GM12892 (cell line): ENCODE data around the gene ADAM11.

Experiments
- DNase-seq: peaks from one replicate; pipeline ENCODE4 v3.0.0; 2011; ENCODE audit not compliant: insufficient read length
- FAIRE-seq: peaks from 2 replicates; lab custom pipeline; 2011; peaks lifted over from hg19 to GRCh38; lab: Jason Lieb, UNC
- POLR2A ChIP-seq: IDR thresholded peaks from 2 replicates; pipeline ENCODE4 v1.6.1; 2011; ENCODE audit warnings: low read depth, low read length, control low read depth
- POLR2AphosphoS5 ChIP-seq: IDR thresholded peaks from 2 replicates; pipeline ENCODE4 v1.6.1; 2011; ENCODE audit warnings: low read depth, low read length, control low read depth
- TAF1 ChIP-seq: IDR thresholded peaks from 2 replicates; pipeline ENCODE4 v1.6.1; 2011; ENCODE audit warnings: low read depth, mild to moderate bottlenecking, control low read depth, low read length, borderline replicate concordance

ADAM11 gene

DNA sequence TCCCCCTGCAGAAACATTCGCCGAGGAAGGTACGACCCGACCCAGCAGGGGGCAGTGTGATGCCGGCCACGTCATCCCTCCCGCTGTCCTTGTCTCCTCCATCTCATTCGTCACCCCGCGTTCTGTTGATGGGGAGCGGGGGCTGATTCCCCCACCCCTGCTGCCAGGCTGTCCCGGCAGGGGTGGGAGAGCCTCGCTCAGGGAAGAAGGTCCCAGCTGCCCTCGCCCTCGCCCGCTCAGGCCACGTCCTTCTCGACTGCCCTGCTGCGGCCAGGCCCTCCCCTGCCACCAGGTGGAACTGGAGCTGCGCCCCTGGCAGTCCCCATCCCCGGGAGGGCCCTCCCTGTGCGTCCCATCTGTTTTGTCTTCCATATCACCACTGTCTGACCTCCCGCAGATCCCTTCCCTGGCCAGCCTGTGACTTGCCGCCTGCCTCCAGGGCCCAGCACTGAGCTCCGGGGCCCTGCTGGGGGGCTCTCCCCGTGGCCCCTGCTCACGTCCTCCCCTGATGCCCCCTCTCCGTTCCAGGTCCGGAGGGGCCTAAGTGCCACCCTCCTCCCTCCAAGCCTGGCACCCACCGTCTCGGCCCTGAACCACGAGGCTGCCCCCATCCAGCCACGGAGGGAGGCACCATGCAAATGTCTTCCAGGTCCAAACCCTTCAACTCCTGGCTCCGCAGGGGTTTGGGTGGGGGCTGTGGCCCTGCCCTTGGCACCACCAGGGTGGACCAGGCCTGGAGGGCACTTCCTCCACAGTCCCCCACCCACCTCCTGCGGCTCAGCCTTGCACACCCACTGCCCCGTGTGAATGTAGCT, 20.6 kb downstream of the ADAM11 start:
- DNase-seq (peak; percentile 88), FAIRE-seq (peak; percentile 94)
- no peak for TF ChIP-seq POLR2AphosphoS5

GRCh38 chr17:44780161-44780560, 21.4 kb downstream of the ADAM11 start:
- TF ChIP-seq POLR2A (no peak), TAF1 (no peak), POLR2AphosphoS5 (no peak)
- FAIRE-seq (no peak), DNase-seq (no peak)

DNA sequence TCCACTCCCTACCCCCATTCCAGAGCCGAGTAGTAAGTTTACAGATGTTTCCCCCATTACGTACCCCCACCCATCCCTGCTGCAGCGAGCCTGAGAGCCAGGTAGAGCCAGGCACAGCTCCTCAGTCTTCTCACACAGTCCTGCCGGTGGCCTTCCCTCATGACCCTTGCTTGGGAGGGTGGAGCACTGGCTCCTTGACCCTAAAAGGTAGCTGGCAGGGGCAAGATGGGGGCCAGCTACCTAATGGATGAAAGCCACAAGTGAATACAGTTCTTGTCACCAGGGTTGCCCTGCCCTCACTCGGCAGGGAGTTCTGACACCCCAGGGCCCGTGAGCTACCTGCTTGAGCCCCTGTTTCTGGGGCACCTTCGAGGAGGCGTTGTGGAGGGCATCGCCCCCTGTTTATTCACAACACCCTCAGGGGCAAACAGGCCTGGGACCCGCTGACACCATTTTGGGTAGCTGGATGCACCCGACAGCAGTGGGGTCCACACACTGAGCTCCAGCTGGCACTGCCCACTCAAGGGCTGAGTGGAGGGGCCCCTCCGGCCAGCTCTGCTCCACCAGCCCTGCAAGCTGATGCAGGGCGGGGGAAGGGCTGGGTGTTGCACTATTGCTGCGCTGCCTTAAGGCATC, 22.2 kb downstream of the ADAM11 start:
- DNase-seq (no peak), FAIRE-seq (no peak)
- TF ChIP-seq TAF1: no peak
- TF ChIP-seq POLR2A: no peak
- TF ChIP-seq POLR2AphosphoS5: no peak

- FAIRE-seq: no peak
- no peak for TF ChIP-seq POLR2A
- no peak for TF ChIP-seq POLR2AphosphoS5
- no peak for TF ChIP-seq TAF1
- DNase-seq: no peak
Observed at GRCh38 chr17:44781551-44782325, 22.9 kb downstream of the ADAM11 start.

GRCh38 chr17:44782326-44782850, 23.6 kb downstream of the ADAM11 start:
- no peak for DNase-seq
- TF ChIP-seq POLR2AphosphoS5 (no peak), POLR2A (no peak), TAF1 (no peak)
- FAIRE-seq: no peak

- FAIRE-seq: no peak
- no peak for DNase-seq
- TF ChIP-seq POLR2A: no peak
- no peak for TF ChIP-seq POLR2AphosphoS5
- no peak for TF ChIP-seq TAF1
Observed at GRCh38 chr17:44785921-44786320, 27.1 kb downstream of the ADAM11 start.

- DNase-seq: no peak
- no peak for FAIRE-seq
- TF ChIP-seq TAF1 (no peak), POLR2A (no peak)
Observed at GRCh38 chr17:44786551-44787081, 27.8 kb downstream of the ADAM11 start.

- FAIRE-seq (no peak), DNase-seq (no peak)
- no peak for TF ChIP-seq TAF1
- no peak for TF ChIP-seq POLR2A
- no peak for TF ChIP-seq POLR2AphosphoS5
Observed at GRCh38 chr17:44787271-44787940, 28.6 kb downstream of the ADAM11 start.

DNA sequence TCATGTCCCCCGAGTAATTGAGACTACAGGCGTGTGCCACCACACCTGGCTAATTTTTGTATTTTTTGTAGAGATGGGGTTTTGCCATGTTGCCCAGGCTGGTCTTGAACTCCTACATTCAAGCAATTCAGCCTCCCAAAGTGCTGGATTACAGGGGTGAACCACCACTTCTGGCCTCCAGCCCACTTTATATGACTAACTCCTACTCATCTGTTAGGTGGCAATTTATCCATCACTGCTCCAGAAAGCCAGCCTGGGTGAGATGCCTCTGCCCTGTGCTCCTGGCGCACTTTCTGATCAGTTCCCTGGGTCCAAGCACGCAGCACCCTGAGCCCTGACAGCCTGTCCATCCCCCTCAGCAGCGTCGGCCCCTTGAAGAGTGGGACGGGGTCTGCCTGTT, 29.4 kb downstream of the ADAM11 start:
- FAIRE-seq: no peak
- TF ChIP-seq POLR2AphosphoS5: no peak
- TF ChIP-seq POLR2A: no peak
- TF ChIP-seq TAF1: no peak
- DNase-seq: no peak

GRCh38 chr17:44792276-44792675, 33.5 kb downstream of the ADAM11 start:
- TF ChIP-seq POLR2A (no peak), POLR2AphosphoS5 (no peak), TAF1 (no peak)
- FAIRE-seq (no peak), DNase-seq (no peak)
